Stimulated activated CD4-positive, alpha-beta T cell treated with anti-CD3 and anti-CD28 coated beads, Interleukin-12 subunit alpha, Interleukin-12 subunit beta, amount 100 ng/mL, for 48 hours (primary cell): ENCODE results near the gene ZNF134.
A peak's percentile ranks its signal among the peaks of the same experiment; 100 is the strongest.

Experiments
- DNase-seq, 3 donors: peaks; one replicate each; pipeline ENCODE4 v3.0.0-alpha.2; 2020; ENCODE audit warnings: low read depth in 2 of 3, low spot score in 1 of 3

ZNF134 gene

DNA sequence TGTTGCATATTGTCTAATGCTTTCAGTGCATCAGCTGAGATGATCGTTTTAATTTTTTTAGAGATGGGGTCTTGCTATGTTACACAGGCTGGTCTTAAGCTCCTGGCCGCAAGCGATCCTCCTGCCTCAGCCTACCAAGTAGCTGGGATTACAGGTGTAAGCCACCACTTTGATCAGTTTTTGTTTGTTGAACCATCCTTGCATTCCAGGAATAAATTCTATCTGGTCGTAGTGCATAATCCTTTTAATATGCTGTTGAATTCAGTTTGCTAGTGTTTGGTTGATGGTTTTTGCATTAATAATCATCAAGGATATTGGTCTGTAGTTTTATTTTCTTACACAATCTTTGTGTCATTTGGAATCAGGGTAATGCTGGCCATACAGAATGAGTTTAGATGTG lies 23.3 kb downstream of the ZNF134 start:
- no peak for DNase-seq

DNA sequence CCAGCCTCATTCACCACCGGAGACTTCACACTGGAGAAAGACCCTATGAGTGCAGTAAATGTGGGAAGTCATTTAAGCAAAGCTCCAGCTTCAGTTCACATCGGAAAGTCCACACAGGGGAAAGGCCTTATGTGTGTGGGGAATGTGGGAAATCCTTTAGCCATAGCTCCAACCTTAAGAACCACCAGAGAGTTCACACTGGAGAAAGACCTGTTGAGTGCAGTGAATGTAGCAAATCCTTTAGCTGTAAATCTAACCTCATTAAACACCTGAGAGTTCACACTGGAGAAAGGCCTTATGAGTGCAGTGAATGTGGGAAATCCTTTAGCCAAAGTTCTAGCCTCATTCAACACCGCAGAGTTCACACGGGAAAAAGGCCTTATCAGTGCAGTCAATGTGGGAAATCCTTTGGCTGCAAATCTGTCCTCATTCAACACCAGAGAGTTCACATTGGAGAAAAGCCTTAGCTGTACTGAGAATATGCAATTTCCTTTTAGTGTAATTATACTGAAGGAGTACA lies 27.7 kb downstream of the ZNF134 start:
- no peak for DNase-seq

DNA sequence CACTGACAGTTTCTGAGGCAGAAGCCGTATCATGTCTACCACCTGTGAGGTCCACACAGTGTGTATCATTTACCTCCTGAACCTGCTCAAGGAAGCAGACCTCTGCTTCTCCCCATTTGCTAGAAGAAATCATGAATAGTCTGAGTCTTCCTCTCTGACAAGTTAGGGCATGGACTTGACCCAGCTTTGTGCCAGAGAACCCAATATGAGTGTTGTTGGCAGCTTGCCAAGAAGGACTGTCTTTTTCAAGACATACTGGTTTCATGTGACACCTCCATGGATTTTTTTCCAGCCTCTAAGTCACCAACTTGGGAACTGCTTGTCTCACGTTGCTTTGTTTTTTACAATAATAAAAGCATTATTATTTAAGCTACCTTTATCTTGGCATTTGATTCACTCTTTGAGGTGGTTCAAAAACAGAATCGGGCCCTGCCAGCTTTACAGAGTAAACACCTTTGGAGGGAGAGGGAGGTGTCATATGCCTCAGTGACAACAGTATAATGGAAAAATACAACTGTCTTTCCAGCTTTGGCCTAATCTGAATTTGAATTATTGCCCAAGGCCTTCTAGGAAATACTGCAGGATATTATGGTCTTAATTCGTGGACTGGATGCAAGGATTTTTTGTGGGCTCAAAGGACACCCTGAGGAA lies 28.5 kb downstream of the ZNF134 start:
- no peak for DNase-seq

DNA sequence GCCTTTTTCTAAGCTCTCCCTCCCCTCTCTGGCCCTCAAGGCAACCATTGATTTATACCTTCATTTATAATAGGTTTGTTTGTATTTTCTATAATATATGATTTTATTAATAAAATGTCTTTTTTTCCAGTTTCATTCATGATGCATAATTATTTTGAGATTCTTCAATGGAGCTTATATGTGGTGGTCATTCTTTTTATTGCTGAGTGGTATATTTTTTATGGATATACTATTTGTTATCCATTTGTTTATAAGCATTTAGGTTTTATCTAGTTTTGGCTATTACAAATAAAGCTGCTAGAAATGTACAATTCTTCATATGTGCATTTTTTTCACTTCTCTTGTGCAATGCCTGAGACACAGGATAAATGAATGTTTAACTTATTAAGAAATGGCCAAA lies 29.7 kb downstream of the ZNF134 start:
- DNase-seq, result no peak

DNA sequence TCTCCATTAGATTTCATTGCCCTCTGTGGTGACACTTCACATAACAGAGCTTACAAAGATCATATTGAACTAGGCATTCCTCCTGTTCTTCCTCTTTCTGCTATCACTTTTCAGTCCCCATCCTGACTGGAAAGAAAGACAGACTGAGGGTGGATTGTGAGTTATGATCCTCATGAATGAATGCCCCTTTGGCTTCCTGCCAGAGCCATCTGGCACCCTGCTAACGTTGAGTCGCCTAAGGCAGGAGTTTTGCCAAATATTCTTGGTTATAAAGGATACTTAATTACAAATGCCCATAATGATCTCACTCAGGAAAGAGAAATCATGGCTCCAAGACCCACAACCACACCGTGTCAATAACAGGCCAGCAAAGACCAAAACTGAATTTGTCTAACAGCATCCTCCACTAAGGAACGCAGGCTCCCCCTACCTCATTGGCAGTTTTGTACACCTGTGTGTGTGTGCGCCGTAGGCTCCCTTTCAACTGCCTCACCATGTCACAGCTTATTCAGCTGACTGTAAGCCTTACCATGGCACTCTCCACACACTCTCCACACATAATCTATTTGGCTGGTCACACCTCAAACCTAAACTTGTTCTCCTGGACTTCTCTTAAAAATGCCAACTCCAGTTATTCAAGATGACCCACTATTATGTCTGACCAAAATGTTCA lies 34.4 kb downstream of the ZNF134 start:
- no peak for DNase-seq

DNA sequence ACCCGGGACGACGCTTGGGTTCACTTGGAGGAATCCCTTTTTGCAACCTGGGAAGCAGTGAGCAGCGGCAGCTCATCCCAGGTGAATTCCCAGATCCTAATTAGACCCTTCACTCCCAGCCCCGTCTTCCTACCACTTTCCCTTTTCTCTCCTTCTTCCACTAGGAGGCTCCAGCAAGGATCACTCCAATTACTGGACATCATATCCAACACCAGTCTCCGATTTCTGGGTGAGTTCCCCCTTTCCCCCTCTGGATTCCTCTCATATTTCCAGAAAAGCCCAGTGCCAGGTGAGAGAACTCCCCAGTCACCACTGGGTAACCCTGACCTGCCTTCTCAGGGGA lies 37.6 kb downstream of the ZNF134 start:
- no peak for DNase-seq

DNA sequence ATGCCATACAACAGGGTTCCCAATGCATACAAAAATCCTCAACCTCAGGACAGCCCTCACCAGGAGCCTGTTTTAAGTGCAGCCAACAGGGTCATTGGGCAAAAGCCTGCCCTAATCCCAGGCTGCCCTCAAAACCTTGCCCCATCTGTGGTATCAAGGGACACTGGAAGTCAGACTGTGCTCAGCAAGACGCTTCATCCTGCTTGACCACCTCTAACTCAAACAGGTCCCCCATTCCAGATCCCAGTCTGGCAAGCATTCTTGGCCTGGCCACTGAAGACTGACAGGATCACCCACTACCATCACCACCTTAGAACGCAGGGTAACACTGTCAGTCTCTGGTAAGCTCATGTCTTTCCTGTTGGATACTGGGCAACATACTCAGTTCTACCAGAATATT lies 39.6 kb downstream of the ZNF134 start:
- DNase-seq, result no peak

DNA sequence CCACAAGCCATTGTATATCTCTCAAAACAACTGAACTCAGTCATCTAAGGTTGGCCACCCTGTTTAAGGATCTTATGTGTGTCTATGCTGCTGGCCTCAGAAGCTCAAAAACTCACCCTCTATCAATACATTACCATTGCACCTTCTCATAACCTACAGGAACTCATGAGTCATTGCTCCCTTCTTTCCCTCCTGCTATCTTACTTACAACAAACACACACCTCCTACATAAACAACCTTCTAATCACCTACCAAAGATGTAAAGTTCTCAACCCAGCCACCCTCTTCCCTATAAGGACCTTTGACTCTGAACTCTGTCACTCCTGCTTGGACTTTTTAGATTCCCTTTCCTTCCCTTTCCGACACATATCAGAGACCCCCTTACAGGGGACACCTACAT lies 41.4 kb downstream of the ZNF134 start:
- no peak for DNase-seq

DNA sequence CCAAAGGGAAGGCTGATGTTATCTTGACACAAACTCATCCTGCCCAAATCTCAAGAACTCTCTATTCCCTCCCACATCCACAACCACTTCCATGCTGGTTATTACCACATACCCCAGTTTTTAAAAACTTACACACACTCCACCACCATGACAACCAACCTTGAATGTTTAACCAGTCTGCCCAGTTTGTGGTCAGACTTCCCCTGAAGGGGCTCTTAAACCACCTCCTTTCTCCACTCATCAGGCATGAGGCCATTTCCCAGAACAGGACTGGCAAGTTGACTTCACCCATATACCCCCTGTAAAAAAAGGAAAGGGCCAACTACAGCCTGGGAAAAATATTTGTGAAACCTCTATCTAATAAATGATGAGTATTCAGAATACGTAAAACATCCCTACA lies 42.3 kb downstream of the ZNF134 start:
- DNase-seq, result no peak

DNA sequence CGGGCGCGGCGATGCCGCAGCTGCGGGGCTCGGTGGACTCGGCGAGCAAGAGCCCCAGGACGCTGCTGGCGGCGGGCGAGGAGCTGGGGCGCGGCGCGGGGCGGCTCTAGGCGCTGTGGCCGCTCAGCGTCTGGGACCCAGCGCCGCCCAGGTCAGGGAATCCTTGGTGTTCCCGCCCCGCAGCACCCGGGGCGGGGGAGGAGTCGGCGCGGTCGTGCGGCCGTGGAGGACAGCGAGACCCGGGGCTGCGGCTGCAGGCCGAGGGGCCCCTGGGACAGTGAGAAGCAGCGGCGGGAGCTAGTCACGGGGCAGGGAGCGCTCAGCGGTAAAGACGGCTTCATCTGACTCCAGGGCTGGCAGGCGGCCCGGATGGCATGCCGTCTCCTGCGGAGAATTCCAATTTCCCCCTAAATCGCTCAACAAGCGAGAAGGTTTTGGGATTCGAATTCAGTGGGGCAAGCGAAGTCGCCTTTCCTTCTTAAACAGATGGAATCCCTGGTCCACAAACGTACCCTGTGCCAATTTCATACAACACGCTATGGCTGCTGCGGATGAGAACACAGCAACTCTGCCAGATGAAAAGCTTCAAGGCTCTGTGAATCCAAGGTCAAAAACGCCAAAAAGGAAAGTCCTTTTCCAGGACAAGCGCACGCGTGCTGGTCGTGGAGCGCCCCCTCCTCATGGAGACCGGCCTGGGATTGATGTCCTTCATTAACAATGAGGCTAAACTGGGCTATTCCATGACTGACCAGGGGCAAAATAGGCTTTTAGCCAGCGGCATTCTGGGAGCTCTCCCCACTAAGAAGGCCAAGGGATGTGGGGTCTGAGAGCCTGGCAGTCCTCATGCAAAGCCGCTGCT lies 50.5 kb downstream of the ZNF134 start:
- DNase-seq, result peak in 1 of 3 donors; percentile 3

DNA sequence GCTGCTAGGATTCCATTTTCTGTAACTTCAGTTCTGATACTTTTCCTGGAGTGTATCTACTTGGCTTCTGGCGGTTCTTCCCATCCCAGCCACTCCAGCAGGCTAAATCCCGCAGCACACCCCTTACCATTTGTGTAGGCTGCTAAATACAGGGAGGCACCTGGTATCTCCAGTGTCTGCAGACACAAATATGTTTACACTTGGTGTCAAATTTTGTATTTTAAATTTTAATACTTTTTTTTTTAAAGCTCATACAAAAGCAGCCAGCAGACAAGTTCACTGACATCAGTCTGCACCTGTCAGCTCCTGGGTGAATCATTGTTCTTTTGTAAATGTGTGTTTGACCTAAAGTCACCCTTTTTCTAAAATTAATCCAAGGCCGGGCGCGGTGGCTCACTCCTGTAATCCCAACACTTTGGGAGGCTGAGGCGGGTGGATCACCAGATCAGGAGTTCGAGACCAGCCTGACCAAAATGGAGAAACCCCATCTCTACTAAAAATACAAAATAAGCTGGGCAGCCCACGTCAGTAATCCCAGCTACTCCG lies 51.3 kb downstream of the ZNF134 start:
- DNase-seq, result no peak

DNA sequence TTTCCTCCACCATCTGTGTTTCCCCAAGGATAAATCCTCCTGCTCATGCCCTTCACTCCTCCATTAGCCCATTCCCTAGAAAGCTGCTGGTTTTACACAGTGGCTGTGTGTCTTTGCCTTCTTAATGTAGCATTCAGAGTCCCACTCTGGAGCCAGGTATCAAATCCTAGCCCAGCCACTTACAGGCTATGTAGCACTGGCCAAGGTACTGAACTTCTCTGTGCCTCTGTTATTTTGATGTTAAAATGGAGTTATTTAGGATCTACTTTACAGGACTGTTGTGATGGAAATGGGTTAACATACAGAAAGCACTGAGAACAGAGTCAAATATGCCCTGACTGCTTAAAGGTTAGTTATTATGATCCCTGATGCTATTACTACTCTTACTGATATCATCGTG lies 53.2 kb downstream of the ZNF134 start:
- DNase-seq, result no peak

DNA sequence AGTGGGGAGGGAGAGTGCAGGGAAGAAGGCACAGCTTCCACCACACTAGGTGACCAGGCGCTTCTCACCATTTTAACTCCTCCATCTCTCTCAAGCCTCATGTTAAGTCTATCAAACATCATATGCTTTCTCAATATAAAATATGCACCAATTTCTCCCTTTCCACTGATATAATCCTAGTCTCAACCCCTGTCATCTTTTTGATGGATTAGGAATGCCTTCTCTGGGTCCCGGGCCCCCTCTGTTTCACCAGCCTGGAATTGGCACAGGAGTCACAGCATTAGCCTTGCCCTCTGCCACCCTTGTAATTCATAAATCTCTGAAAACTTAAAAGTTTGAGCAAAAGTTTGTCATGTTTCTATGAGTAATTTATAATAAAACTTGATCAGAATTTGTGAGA lies 54.6 kb downstream of the ZNF134 start, which contains the start of gene ZSCAN4:
TSS of gene ZSCAN4 (plus strand) at position 301 of the 400 bp plus-strand sequence. CDS start 7,211 bp downstream, outside the sequence.
- no peak for DNase-seq

DNA sequence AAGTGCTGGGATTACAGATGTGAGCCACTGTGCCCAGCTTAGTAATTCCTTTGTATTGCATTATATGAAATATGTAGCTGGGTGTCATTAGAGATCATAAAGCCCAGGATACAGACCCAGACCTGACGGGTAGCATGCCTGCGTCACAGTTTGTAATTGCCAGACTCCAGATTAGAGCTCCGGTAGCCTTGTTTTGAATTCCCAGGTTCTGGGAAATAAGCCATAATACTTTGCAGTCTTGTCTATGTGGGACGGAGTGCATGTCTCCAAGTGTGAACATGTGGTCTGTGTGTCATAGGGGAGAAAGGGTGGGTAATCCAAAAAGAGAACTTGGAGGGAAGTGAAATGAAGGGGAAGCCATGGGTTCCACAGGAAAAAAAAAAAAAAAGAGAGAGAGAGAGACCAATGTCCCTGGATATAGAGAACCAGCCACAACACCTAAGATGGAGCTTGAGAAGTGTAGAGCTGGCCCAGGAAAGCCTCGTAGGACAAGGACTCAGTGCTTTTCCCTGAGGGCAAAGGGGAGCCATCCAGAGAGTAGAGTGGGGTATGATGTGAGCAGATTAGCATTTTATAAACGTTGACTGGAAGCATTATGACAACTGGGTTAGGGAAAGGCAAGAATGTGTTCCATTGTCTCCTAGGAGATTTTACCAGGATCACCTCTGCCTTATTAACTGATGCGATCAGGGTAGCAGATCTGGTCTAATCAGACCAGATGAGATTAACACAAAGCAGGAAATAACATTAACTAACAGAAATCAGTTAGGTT lies 57.3 kb downstream of the ZNF134 start:
- DNase-seq, result no peak

DNA sequence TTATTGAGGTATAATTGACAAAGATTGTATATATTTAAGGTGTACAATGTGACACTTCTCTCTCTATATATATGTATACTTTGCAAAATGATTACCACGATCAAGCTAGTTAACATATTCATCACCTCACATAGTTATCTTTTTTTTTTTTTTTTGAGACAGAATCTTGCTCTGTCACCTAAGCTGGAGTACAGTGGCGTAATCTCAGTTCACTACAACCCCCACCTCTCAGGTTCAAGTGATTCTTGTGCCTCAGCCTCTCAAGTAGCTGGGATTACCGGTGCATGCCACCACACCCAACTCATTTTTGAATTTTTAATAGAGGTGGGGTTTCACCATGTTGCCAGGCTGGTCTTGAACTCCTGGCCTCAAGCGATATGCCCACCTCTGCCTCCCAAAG lies 58.4 kb downstream of the ZNF134 start:
- DNase-seq, result no peak
